H1 (cell line): Measurements from ENCODE around the gene FSTL4. TPM values are rescaled to one million over a fixed set of nuclear protein-coding genes. Genes with fewer than 3 reads are reported as not detected.

Source experiments
- CTCF ChIA-PET: fragments of 300-600 bp; sonication (Branson Sonifier 250); formaldehyde crosslinking; loops from one replicate; lab custom pipeline; 2021; ENCODE audit not compliant: partially characterized antibody; lab: Charles Lee
- POLR2A ChIA-PET: fragments of 300-600 bp; sonication (Branson Sonifier 250); formaldehyde crosslinking; loops from one replicate; lab custom pipeline; 2021; ENCODE audit warnings: inconsistent platforms; ENCODE audit not compliant: partially characterized antibody; lab: Charles Lee
- DNase-seq, 2 experiments: peaks; one replicate each; pipeline versions ENCODE4 v3.0.0 to v3.0.0-alpha.2; 2010 to 2022; ENCODE audit warnings: low spot score in 2 of 2, low read depth in 1 of 2, mixed read lengths in 1 of 2
- FAIRE-seq: peaks from 2 replicates; lab custom pipeline; 2011; peaks lifted over from hg19 to GRCh38; lab: Jason Lieb, UNC
- H2AFZ ChIP-seq: 2 replicates; pipeline ENCODE4 v1.8.1; 2012; ENCODE audit warnings: low read length, inconsistent platforms
- H2AK5ac ChIP-seq: 2 replicates; pipeline ENCODE4 v1.6.1; 2013; ENCODE audit warnings: low read depth, low read length
- H2BK120ac ChIP-seq: replicated peaks from 2 replicates; pipeline ENCODE3; 2013; ENCODE audit warnings: low read depth, low read length, inconsistent platforms
- H2BK12ac ChIP-seq: 2 replicates; pipeline ENCODE4 v1.6.1; 2013; ENCODE audit warnings: low read depth, low read length
- H2BK15ac ChIP-seq: 2 replicates; pipeline ENCODE4 v1.6.1; 2013; ENCODE audit warnings: low read length
- H2BK20ac ChIP-seq: 2 replicates; pipeline ENCODE4 v1.6.1; 2013; ENCODE audit warnings: low read length
- H2BK5ac ChIP-seq: 2 replicates; pipeline ENCODE4 v1.6.1; 2013; ENCODE audit warnings: low read depth, low read length
- H3K14ac ChIP-seq: 2 replicates; pipeline ENCODE4 v1.6.1; 2013; ENCODE audit warnings: inconsistent platforms; ENCODE audit not compliant: insufficient read length
- H3K18ac ChIP-seq: 2 replicates; pipeline ENCODE4 v1.6.1; 2013; ENCODE audit warnings: low read length; ENCODE audit errors: extremely low read depth
- H3K23ac ChIP-seq: 2 replicates; pipeline ENCODE4 v1.6.1; 2013; ENCODE audit warnings: inconsistent platforms; ENCODE audit not compliant: insufficient read length
- H3K23me2 ChIP-seq: 2 replicates; pipeline ENCODE4 v1.6.1; 2013; ENCODE audit warnings: low read depth, low read length
- H3K27ac ChIP-seq: 2 replicates; pipeline ENCODE4 v1.6.1; 2011; ENCODE audit warnings: low read depth, low read length, inconsistent platforms
- H3K27me3 ChIP-seq, 4 experiments: replicated peaks in 1 of 4; 1 replicate in 1 of 4; 2 replicates in 3 of 4; pipeline versions ENCODE4 v1.6.1 to v1.8.1; 2011 to 2013; ENCODE audit warnings: low read length in 3 of 4, mild to moderate bottlenecking in 3 of 4, inconsistent platforms in 2 of 4, mixed read lengths in 2 of 4, moderate library complexity in 1 of 4; ENCODE audit not compliant: control insufficient read depth in 3 of 4, insufficient read depth in 3 of 4; ENCODE audit errors: extremely low read depth in 1 of 4
- H3K36me3 ChIP-seq, 4 experiments: 2 replicates each; pipeline versions ENCODE4 v1.6.1 to v1.8.1; 2011 to 2013; ENCODE audit warnings: mild to moderate bottlenecking in 4 of 4, low read length in 3 of 4, moderate library complexity in 2 of 4, control low read depth in 1 of 4, inconsistent platforms in 1 of 4; ENCODE audit not compliant: insufficient read depth in 4 of 4, control insufficient read depth in 2 of 4
- H3K4ac ChIP-seq: replicated peaks from 2 replicates; pipeline ENCODE3; 2013; ENCODE audit warnings: low read length, low read depth, mixed read lengths, inconsistent platforms; ENCODE audit not compliant: insufficient read length
- H3K4me1 ChIP-seq, 4 experiments: replicated peaks in 1 of 4; 1 replicate in 1 of 4; 2 replicates in 3 of 4; pipeline versions ENCODE4 v1.6.1 to v1.8.1; 2011 to 2013; ENCODE audit warnings: low read length in 3 of 4, inconsistent platforms in 2 of 4, mixed read lengths in 1 of 4; ENCODE audit not compliant: insufficient read depth in 4 of 4, control insufficient read depth in 3 of 4
- H3K4me2 ChIP-seq, 2 experiments: 2 replicates each; pipeline versions ENCODE4 v1.6.1 to v1.8.1; 2011 to 2013; ENCODE audit warnings: low read depth in 2 of 2, low read length in 2 of 2, control low read depth in 1 of 2, inconsistent platforms in 1 of 2, mild to moderate bottlenecking in 1 of 2; ENCODE audit not compliant: insufficient read depth in 1 of 2
- H3K4me3 ChIP-seq, 4 experiments: fragments of 200-600, 300-600 bp in 1 of 4; sonication (generic), shearing (Covaris generic), sonication (Bioruptor Twin) in 1 of 4; 2 replicates each; pipeline versions ENCODE4 v1.5.1 to v1.8.1; 2011 to 2016; ENCODE audit warnings: low read length in 4 of 4, low read depth in 3 of 4, control low read depth in 2 of 4, inconsistent platforms in 2 of 4, mild to moderate bottlenecking in 2 of 4, mixed read lengths in 1 of 4, moderate library complexity in 1 of 4; ENCODE audit not compliant: insufficient read depth in 2 of 4; ENCODE audit errors: extremely low read depth in 1 of 4
- H3K56ac ChIP-seq: replicated peaks from 2 replicates; pipeline ENCODE3; 2013; ENCODE audit warnings: low read depth, mild to moderate bottlenecking, mixed read lengths, low read length, inconsistent platforms; ENCODE audit not compliant: insufficient read length
- H3K79me1 ChIP-seq: 2 replicates; pipeline ENCODE4 v1.6.1; 2013; ENCODE audit warnings: low read depth, low read length, control low read depth
- H3K79me2 ChIP-seq, 2 experiments: 2 replicates each; pipeline versions ENCODE4 v1.6.1 to v1.8.1; 2012 to 2013; ENCODE audit warnings: low read length in 2 of 2, mild to moderate bottlenecking in 2 of 2, inconsistent platforms in 1 of 2; ENCODE audit not compliant: insufficient read depth in 2 of 2, control insufficient read depth in 1 of 2
- H3K9ac ChIP-seq, 4 experiments: replicated peaks in 1 of 4; 1 replicate in 1 of 4; 2 replicates in 3 of 4; pipeline versions ENCODE4 v1.6.1 to v1.8.1; 2011 to 2013; ENCODE audit warnings: low read depth in 3 of 4, low read length in 3 of 4, control low read depth in 2 of 4, mild to moderate bottlenecking in 2 of 4, moderate library complexity in 2 of 4, inconsistent platforms in 1 of 4; ENCODE audit errors: extremely low read depth in 1 of 4
- H3K9me3 ChIP-seq, 2 experiments: 2 replicates each; pipeline versions ENCODE4 v1.6.1 to v1.8.1; 2012 to 2013; ENCODE audit warnings: mild to moderate bottlenecking in 2 of 2, moderate library complexity in 2 of 2, control low read depth in 1 of 2, inconsistent platforms in 1 of 2, low read depth in 1 of 2, low read length in 1 of 2, mixed read lengths in 1 of 2; ENCODE audit not compliant: insufficient read depth in 2 of 2
- H4K20me1 ChIP-seq, 2 experiments: replicated peaks in 1 of 2; 2 replicates each; pipeline versions ENCODE3 to v1.8.1; 2011 to 2013; ENCODE audit warnings: inconsistent platforms in 2 of 2, low read length in 2 of 2, mild to moderate bottlenecking in 1 of 2; ENCODE audit not compliant: insufficient read depth in 2 of 2, control insufficient read depth in 1 of 2
- H4K5ac ChIP-seq: 2 replicates; pipeline ENCODE4 v1.6.1; 2013; ENCODE audit warnings: low read length, low read depth, mixed read lengths, inconsistent platforms; ENCODE audit not compliant: insufficient read length
- H4K8ac ChIP-seq: 2 replicates; pipeline ENCODE4 v1.8.0; 2013; ENCODE audit warnings: mild to moderate bottlenecking, moderate library complexity, low read length, inconsistent platforms; ENCODE audit not compliant: insufficient read depth; ENCODE audit errors: extremely low read depth
- H4K91ac ChIP-seq: replicated peaks from 2 replicates; pipeline ENCODE3; 2013; ENCODE audit warnings: low read length, mixed read lengths, inconsistent platforms; ENCODE audit not compliant: insufficient read length
- ATF3 ChIP-seq: IDR thresholded peaks from 2 replicates; pipeline ENCODE4 v1.6.1; 2011; ENCODE audit warnings: low read depth, mild to moderate bottlenecking, low read length; ENCODE audit not compliant: insufficient read depth
- CBX5 ChIP-seq: fragments of 300-800, 300-1000 bp; sonication (generic); IDR thresholded peaks from 2 replicates; pipeline ENCODE4 v1.7.1; 2016; ENCODE audit warnings: antibody characterized with exemption, low read length, low read depth
- CEBPB ChIP-seq: IDR thresholded peaks from 2 replicates; pipeline ENCODE4 v1.6.1; 2012; ENCODE audit warnings: low read depth, low read length
- CREB1 ChIP-seq: IDR thresholded peaks from 2 replicates; pipeline ENCODE4 v1.6.1; 2012; ENCODE audit warnings: inconsistent platforms
- E2F6 ChIP-seq: IDR thresholded peaks from 2 replicates; pipeline ENCODE4 v1.6.1; 2012; ENCODE audit warnings: inconsistent platforms
- EP300 ChIP-seq, 2 experiments: IDR thresholded peaks; 1 replicate in 1 of 2; 2 replicates in 1 of 2; pipeline ENCODE4 v1.6.1; 2011 to 2012; ENCODE audit warnings: low read depth in 2 of 2, low read length in 2 of 2, mild to moderate bottlenecking in 2 of 2, borderline replicate concordance in 1 of 2, inconsistent platforms in 1 of 2, moderate library complexity in 1 of 2
- KDM4A ChIP-seq: IDR thresholded peaks from one replicate; pipeline ENCODE4 v1.7.1; 2012; ENCODE audit warnings: low read depth, mild to moderate bottlenecking, moderate library complexity, low read length, inconsistent platforms; ENCODE audit not compliant: severe bottlenecking
- POLR2A ChIP-seq, 2 experiments: IDR thresholded peaks; 1 replicate in 1 of 2; 2 replicates in 1 of 2; pipeline ENCODE4 v1.6.1; 2011; ENCODE audit warnings: low read depth in 2 of 2, low read length in 2 of 2, mild to moderate bottlenecking in 2 of 2; ENCODE audit errors: control extremely low read depth in 1 of 2
- RNF2 ChIP-seq: fragments of 200-900, 300-1000 bp; sonication (generic); IDR thresholded peaks from 2 replicates; pipeline ENCODE4 v1.7.1; 2016; ENCODE audit warnings: borderline replicate concordance, low read depth, mild to moderate bottlenecking, antibody characterized with exemption, low read length; ENCODE audit not compliant: poor library complexity, severe bottlenecking; ENCODE audit errors: missing control alignments
- RXRA ChIP-seq: IDR thresholded peaks from 2 replicates; pipeline ENCODE4 v1.6.1; 2011; ENCODE audit warnings: low read depth, mild to moderate bottlenecking, low read length, moderate library complexity; ENCODE audit not compliant: insufficient read depth
- SIRT6 ChIP-seq: IDR thresholded peaks from one replicate; pipeline ENCODE4 v1.7.1; 2012; ENCODE audit warnings: low read length, inconsistent platforms
- TAF1 ChIP-seq: IDR thresholded peaks from 2 replicates; pipeline ENCODE4 v1.6.1; 2011; ENCODE audit warnings: mild to moderate bottlenecking, low read depth, low read length
- WGBS, 2 experiments: shearing (Covaris generic) in 1 of 2; methylation state at CpG; one replicate each; pipeline versions ENCODE4 v1.1.6 to v1.1.7; 2013 to 2015; ENCODE audit warnings: low lambda C conversion rate in 2 of 2, mixed read lengths in 2 of 2, inconsistent platforms in 1 of 2, low coverage in 1 of 2, missing lambda C conversion rate in 1 of 2; ENCODE audit not compliant: insufficient replicate concordance in 2 of 2, insufficient coverage in 1 of 2, insufficient read length in 1 of 2; ENCODE audit errors: extremely low coverage in 1 of 2, missing lambda C conversion rate in 1 of 2; 5-methylcytosine and 5-hydroxymethylcytosine counted together
- polyA plus RNA-seq, 7 experiments: library from polyadenylated mRNA; depleted of rRNA in 3 of 7; stranded (reverse) in 5 of 7; unstranded in 2 of 7; fragments of >200 nt in 5 of 7; fragments of 200-250 nt in 2 of 7; gene quantifications; 1 replicate in 5 of 7; 2 replicates in 1 of 7; 4 replicates in 1 of 7; pipeline versions ENCODE4 v1.2.1 to v1.2.3, GENCODE V29; 2011 to 2013; ENCODE audit warnings: missing spikeins in 2 of 7, mixed read lengths in 2 of 7
- total RNA-seq: library from RNA; stranded (reverse); fragmentation: NEBNext Ultra II Directional; extraction: Animal tissue kit (Norgen Biotek cat#: 25700); gene quantifications from 2 replicates; pipeline ENCODE4 v1.2.1, GENCODE V29; 2021

FSTL4 gene
- total and polyA plus RNA-seq, 2 of the 8 experiments (the other 6 are each of a cell fraction or from before 2014, with no cell fraction given): 3.1 to 4.1 TPM

GRCh38 chr5:133309166-133309795, 303.1 kb downstream of the FSTL4 start:
- CTCF ChIA-PET: interaction anchor here (1.0 to 12.9 kb wide), 7 partner anchors 8 to 83 kb away, joined by 3 to 116 read pairs (median 3); no protein-coding TSS in a partner anchor
- Histone ChIP-seq H2BK20ac (no peak overlapping the region), H3K4me1 (no peaks in the 10 kb centered on the region), H3K36me3 (no peaks in the 10 kb centered on the region), H3K79me2 (no peaks in the 10 kb centered on the region), H3K23me2 (no peaks in the 10 kb centered on the region), H3K79me1 (no peaks in the 10 kb centered on the region), H3K27me3 (no peaks in the 10 kb centered on the region), H2AK5ac (no peak overlapping the region), H4K20me1 (no peaks in the 10 kb centered on the region), H3K4ac (no peak overlapping the region), H3K9ac (no peak overlapping the region), H4K91ac (no peak overlapping the region), H3K27ac (no peak overlapping the region; the same call in 1 of the 2 replicates), H4K5ac (no peak overlapping the region), H3K56ac (no peak overlapping the region), H3K4me2 (no peak overlapping the region), H3K9me3 (no peaks in the 10 kb centered on the region), H3K23ac (no peak overlapping the region), H2BK12ac (no peak overlapping the region), H3K18ac (no peak overlapping the region)
- POLR2A ChIA-PET: no interaction called here
- WGBS, 2 experiments: 92% methylated on average over 5 of the region's 6 CpGs; no CpG with 5 or more reads in 1 of the 2 experiments
- no peak for FAIRE-seq
- TF ChIP-seq CREB1 (no peak), CBX5 (no peak), EP300 (IDR thresholded peaks at IDR 0.05; ENCODE audit: borderline replicate concordance in 1 of 2, low read depth in 2 of 2, low read length in 2 of 2) (no peak), SIRT6 (no peak), RNF2 (no peak), ATF3 (no peak), RXRA (no peak), KDM4A (no peak), CEBPB (no peak), E2F6 (no peak), TAF1 (no peak), POLR2A (IDR thresholded peaks at IDR 0.05; ENCODE audit: control extremely low read depth in 1 of 2, low read depth in 2 of 2, low read length in 2 of 2) (no peak)
- TF ChIP-seq, all 59 proteins: peak for 0
- Histone ChIP-seq H2BK5ac (no peak overlapping the region), H3K4me3 (no peak overlapping the region), H4K8ac (no peak overlapping the region), H3K14ac (no peak overlapping the region), H2BK120ac (no peak overlapping the region), H2AFZ (no peak overlapping the region), H2BK15ac (no peak overlapping the region)
- no peak for DNase-seq
